NCI-H2196 (cell line): ENCODE data around the gene TBC1D4.
"Not testable (repeated sequence)": the region's sequence is repeated elsewhere in the genome, so short reads cannot be mapped to it uniquely, and the experiment has no call there.

ENCODE experiments used
- DNase-seq: peaks from one replicate; lab custom pipeline; 2025; ENCODE audit not compliant: unreplicated experiment; lab: John Stamatoyannopoulos, UW

Gene TBC1D4

DNA sequence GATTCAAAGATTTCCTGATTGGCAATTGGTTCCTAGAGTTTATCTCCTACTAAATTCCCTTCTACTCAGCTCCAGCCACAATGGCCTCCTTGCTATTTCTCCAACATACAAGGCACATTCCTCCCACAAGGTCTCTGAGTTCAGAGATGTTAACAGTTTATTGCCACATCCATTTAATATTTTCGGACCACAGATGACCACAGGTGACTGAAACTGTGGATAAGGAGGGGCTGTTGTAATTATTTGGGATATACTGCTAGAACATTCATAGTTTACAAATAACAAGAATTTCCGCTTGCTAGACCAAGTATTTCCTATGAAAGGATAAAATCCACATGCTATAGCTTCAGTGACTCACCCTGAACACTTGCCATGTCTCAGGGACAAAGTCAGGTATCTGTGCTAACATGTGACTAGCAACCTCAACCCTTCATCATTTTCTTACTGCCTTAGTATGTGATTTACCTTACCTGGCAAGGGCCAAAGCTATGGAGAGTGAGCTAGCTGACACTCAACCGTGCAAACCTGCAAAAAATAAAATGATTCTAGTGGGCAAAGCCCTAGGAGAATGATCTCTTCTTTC, 117.7 kb downstream of the TBC1D4 start:
- no peak for DNase-seq

DNA sequence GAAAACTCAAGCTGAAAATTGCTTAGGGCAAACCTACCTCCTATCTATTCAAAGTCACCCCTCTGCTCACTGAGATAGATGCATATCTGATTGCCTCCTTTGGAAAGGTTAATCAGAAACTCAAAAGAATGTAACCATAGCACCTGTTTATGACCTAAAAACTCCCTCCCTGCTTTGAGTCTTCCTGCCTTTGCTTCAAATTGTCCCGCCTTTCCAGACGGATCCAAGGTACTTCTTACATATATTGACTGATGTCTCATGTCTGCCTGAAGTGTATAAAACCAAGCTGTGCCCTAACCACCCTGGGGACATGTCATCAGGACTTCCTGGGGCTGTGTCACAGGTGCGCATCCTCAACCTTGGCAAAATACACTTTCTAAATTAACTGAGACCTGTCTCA, 118.6 kb downstream of the TBC1D4 start:
- DNase-seq: no peak

DNA sequence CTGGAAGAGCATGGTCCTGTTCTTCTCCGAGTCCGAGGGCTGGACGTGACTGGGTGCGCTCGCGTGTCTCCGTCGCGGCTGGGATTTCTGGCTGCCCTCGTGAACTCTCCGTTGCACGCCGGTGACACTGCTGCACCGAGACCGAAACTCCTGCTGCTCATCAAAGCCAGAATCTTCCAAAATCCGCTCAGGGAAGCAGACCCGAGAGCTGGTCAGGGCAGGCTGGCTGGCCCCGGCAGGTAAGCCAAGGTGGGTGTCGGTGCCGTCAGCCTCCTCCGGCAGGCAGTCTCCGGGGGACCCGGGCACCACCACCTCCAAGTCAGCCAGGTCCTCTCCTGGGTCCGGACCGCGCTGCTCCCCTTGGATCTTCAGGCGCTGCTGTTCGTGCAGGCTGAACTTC, 119.9 kb downstream of the TBC1D4 start:
- no peak for DNase-seq

DNA sequence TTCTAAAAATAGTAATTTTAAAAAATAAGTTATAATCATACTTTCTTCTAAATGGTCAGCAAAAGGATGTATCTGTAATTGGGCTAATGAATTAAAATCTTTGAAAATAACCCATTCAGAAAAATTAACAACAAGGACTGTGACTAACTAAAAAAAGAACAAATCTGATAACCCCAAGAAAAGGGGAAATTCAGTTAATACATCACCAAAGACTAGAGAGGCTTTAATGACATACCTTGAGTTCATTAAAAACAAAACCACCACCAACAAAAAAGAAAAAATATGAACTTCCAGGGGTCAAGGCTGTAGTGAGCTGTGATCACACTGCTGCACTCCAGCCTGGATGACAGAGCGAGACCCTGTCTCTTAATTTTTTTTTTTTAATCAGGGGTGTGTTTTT, 121.8 kb downstream of the TBC1D4 start:
- no peak for DNase-seq

DNA sequence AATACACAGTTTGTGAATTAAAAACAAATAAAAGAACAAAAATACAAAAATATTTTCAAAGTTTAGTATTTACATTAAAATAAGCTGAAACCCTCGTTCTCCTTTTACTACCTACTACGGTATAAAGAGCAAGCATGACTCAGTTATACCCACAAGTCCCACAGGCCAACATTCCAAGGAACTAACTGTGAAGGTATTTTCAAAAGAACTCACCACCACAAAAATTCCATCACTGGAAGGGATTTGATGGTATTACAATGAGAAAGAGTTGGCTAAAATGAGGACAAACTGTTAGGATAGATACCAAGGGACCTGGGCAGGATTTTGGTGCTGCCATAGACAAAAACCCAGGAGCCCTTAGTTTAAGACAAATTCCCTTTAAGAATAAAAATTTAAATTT, 122.7 kb downstream of the TBC1D4 start:
- no peak for DNase-seq

DNA sequence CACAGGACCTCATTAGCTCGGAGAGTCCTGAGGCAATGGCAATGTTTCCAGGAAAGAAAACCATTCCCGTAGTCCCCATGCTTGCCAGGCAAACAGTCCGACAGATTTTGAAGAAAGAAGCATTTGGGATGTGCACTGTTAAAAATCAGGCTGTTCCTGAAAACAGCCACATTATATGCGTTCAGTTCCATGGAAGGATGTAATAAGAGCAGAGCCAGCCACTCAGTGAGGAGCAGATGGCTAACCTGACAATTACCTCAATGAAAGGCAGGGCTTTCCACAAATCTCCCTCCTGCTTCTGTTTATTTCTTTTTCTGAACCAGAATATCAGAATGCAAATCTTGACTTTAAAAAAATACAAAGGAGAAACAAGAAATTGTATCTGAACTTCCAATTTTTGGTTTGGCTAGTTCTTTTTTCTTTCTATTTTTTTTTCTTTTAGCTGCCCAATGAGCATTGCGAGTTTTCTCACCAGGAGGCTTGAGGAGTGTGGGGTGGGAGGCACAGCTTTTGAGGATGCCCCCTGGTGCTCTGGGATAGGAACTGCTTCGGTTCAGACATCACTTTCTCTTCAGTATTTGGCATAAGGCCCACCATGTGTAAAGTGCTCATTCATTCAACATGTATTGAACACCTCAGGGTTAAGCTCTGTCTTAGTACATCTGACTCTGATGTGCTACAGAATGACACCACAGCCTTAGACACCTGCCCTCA, 124.2 kb downstream of the TBC1D4 start:
- DNase-seq: peak; percentile 3

DNA sequence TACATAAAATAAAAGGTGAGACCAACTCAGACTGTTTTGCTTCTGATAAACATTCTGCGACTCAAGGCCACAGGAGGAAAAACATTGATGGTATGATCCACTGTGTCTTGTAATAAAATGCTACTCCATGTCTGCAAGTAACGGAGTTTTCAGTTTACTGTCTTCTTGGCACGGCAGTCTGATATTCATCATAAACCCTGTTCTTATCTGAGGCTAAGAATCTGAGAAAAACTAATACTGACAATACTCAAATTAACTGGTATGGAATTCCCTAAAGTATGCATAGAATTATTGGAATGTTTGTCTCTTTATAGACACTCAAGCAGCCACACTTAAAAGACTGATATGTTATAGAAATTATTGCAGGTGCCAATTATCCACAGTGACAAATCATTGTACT, 125.5 kb downstream of the TBC1D4 start:
- no peak for DNase-seq

DNA sequence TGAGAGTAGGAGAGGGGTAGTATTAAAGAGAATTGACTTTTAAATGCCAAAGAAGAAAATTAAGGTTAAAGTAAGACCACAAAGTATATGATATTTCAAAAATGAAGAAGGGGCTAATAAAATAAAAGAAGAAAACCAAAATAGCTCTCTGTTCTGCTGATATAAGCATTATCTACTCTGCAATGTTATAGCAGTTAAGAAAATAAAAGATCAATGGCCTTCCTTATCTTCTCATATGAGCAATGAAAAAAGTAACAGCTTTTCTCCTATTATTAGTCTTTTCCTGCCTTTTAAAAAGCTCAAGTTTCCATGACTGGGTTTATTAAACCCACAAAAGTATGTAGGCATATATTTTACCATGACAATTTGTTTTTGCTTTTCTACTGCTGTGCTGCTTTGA, 126.4 kb downstream of the TBC1D4 start:
- no peak for DNase-seq

DNA sequence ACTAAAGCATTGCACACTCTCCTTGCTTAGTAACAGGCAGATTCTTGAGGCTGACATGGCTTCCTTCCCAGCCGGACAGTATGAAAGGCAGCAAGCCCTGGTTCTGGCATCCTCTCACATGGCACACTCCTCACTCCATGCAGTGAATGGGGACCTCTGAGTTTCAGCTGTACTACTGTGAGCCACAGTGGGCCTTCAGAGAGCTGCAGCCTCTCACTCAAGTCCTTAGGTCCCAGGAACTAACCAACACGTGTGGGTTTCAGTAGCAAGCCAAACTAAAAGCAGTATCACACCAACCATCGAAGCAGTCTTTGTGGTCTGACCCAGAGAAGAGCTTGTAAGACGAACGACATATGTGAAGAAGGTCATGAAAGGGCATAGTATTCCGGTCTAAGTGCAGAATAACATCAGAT, 128.2 kb downstream of the TBC1D4 start:
- DNase-seq: no peak

DNA sequence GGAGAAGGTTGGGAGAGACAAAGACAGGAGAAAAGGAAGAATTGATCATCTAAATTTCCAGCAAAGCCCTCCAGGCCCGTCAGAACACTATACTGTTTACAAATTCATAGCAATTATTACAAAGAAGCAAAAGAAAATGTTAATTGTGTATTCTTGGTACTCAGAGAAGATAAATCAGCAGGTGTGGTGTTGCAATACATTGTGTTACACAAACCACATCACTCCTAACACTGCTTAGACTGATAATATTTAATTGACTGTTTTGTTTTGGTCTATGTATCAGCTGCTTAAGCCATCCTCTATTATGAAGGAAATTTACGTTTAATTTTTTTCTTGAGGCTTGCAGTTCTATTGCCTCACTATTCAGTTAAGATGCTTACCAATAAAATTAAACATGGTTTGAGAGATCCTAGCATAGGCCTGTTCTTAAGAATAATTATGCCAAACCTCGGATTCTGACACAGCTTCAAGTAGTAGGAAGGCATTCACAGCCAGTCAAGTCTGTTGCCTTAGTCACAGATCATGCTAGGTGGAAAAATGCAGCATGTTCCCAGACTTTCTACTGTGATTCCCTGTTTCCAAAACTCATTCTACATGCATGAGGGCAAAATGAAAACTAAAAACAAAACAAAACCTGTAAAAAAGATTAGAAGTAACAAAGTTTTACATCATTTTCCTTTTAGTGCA, 129.2 kb downstream of the TBC1D4 start:
- DNase-seq: no peak

DNA sequence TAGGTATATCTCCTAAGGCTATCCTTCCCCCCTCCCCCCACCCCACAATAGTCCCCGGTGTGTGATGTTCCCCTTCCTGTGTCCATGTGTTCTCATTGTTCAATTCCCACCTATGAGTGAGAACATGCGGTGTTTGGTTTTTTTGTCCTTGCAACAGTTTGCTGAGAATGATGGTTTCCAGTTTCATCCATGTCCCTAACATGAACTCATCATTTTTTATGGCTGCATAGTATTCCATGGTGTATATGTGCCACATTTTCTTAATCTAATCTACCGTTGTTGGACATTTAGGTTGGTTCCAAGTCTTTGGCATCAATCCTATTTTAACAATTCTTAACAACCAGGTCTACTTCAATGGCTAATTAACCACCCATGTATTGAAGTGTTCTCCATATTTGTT, 130.4 kb downstream of the TBC1D4 start:
- DNase-seq: not testable (repeated sequence)

DNA sequence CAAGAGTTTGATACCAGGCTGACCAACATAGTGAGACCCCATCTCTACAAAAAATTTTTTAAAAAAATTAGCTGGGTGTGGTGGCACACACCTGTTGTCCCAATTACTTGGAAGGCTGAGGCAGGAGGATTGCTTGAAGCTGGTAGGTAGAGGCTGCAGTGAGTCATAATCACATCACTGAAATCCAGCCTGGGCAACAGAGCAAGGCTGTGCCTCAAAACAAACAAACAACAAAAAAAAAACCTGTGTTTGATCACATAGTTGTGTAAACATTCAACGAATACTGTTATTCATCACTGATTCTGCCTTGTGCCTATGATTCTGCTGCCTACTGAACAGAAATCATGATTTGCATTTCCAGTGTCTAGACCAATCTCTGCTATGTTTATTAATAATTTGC, 134.0 kb downstream of the TBC1D4 start:
- DNase-seq: no peak

DNA sequence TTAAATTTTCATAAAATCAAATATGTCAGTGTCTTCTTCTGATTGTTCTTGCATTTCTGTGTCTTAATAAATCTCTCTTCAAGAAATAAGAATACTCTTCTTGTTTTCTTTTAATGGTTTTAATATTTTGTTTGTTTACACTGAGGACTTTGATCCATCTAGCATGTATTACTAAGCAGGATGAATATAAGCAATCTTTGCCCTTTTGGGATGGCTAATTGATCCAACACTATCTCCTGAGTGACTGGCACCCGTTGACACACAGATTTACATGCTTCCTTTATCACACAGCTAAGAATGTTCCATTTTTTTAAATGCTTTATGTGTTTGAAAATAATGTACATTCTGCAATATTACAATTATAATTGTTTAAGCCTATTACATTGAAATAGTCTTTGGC, 134.5 kb downstream of the TBC1D4 start:
- no peak for DNase-seq

DNA sequence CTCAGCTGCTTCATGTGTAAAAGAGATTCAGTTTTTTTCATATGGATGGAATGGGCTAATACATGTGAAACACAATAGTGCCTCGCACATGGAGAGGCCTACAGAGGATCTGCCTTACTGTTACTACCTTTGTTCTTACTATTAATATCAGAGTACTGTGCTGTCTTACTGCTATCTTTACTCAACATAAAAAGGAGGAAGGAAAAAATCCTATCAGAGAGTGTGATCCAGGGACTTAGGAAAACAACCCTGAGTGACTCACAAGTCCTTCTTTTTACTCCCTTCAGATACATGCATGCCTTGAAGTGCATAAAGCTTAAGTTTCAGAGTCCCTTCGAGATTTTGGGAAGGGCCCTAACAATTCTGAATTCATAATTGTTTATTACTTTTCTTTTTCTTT, 136.8 kb downstream of the TBC1D4 start:
- no peak for DNase-seq

DNA sequence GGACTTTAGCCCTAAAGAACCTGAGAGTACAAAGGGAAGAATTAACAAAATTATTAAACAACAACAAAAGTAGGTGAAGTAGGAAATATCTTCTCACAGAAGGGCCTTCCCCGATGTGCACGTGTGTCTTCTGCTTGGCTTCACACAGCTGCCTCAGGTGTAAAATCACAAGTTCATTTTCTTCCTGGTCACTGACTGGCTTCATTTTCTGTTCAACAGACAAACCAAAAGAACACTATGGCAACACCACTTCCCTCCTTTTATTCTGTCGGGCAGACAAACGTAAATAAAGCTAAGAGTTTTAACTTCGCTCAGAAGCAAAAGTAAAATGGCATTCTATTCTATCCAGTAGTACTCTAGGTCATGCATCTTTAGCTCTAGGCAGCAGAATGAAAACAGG, 140.9 kb downstream of the TBC1D4 start:
- no peak for DNase-seq

DNA sequence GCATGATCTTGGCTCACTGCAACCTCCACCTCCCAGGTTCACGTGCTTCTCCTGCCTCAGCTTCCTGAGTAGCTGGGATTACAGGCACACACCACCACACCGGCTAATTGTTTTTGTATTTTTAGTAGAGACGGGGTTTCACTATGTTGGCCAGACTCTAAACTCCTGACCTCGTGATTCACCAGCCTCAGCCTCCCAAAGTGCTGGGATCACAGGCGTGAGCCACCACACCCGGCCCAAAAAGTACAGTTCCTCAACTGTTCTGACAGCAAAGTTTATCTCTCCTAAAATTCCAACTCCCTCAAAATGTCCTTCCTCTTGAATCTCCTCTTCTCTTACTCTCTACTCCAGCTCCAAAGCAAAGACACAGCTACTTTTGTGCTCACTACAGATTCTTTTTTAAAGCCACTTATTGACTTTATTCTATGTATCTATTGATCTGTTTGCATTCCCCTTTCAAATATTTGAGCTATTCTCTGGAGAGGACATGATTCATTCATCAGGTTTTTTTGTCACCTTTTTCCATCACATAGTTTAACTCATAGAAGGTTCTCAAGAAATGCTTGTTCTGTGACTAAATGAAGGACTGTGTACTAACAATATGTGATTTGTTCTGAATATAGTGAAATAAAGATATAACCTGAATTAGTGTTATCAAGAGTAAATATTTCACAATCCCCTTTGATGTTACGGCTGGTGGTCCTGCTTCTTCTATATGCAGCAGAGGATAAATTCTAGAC, 142.2 kb downstream of the TBC1D4 start:
- no peak for DNase-seq

DNA sequence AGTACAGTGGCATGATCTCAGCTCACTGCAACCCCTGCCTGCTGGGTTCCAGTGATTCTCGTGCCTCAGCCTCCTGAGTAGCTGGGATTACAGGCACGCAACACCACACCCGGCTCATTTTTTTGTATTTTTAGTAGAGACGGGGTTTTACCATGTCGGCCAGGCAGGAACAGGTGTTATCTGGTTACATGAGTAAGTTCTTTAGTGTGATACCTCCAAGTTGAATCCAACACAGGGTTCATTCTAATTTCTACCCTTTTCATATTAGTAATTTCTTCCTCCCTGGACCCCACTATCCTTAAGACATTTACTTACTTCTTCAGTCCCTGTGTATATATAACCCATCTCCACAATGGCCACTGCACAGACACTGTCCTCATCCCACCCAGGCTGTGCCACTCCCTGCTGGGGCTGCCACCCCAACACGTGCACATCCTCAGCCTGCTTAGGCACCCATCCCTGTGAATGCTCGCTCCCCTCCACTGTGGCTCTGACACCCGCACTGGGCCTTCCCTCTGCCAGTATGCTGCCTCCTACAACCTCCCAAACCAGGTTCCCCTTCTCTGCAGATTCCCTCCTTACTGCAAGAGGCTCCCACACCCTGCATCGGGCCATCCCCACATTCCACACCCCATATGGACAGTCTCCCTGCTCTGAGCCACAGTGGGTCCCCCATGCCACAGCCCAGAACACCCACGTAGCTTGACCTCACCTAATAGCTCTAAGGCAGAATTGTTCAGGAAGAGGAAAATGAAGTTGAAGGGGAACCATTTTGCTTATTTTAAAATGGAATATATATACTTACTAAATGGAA, 147.1 kb downstream of the TBC1D4 start:
- DNase-seq: no peak

DNA sequence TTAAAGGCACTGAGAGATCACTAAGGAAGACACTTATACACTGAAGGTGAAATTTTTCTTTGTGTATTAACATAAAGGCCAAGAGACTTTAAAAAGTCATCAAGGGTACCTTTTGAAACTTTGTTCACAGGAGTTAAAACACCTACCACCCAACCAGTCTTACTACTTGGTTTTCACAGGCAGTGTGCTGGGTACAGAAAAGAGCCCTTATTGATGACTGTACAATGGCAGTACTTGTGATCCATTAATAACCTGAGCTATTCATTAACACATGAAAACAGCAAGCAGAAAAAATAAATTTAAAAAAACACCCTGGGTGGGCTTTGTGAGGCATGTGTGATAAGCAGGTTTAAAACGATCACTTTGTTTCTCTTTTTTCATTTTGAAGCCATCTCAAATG, 148.9 kb downstream of the TBC1D4 start:
- DNase-seq: no peak

DNA sequence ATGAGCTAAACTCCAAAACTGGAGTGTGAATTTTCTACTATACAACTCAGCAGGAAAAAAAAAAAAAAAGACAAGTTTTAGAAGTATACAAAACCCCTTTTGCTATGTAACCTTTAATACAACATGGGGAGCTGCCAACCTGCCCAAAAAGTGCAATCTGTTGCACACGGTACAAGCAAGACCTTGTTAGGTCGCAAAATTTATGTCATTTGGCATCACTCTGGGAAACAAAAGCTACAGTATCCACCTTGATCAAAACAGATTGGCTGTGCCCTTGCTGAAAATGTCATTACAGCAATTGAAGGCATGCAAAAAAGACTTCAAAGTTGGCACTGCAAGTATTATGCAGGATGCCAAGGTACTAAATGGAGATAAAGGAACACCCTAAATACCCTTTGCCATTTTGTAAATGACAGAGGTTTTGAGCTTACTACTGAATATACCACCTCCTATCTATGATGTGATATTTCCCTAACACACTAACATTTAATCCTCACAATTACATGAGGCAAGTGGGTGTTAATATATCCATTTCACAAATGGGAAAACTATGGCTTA, 150.1 kb downstream of the TBC1D4 start:
- DNase-seq: no peak

DNA sequence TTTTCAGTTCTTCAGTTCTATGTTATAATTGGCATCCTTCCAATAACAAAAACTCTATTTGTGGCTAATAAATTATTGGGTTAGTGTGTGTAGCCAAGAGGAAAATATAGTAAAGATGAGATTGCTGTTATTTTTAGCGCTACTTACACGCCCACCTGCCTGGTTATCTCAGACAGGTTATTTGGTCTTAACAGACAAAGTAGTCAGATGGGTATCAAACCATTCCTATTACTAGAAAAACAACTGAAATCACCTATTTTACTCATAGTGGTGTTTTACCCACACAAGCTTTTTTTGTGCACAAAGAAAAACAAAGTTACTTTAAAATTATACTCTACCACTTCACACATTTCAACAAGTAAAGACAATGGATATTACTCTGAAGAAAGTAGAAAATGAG, 151.2 kb downstream of the TBC1D4 start:
- no peak for DNase-seq

DNA sequence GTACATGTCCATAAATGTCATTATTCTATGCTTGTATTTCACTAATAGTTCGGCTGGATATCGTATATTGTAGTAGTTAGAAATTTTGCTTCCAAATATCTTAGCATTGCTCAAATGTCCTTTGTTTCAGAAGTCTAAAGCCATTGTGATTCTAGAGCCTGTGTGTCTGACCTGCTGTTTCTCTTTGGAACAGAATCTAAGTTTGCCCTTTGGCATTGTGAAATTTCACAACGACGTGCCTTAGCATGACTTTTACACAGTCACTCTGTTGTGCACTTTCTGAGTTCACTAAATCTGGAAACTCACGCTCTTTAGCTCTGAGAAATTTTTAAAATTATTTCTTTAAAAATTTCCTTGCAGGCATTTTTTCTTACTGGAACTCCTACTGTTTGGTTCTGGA, 152.2 kb downstream of the TBC1D4 start:
- DNase-seq: no peak
